NCI-H1436 treated with DMSO at 0.1 percent for 48 hours (cell line): ENCODE results near the gene ZNF141.
"Not testable (repeated sequence)": the region's sequence is repeated elsewhere in the genome, so short reads cannot be mapped to it uniquely, and the experiment has no call there.

Experiments
- DNase-seq: peaks from one replicate; lab custom pipeline; 2025; lab: John Stamatoyannopoulos, UW

The ZNF141 gene

DNA sequence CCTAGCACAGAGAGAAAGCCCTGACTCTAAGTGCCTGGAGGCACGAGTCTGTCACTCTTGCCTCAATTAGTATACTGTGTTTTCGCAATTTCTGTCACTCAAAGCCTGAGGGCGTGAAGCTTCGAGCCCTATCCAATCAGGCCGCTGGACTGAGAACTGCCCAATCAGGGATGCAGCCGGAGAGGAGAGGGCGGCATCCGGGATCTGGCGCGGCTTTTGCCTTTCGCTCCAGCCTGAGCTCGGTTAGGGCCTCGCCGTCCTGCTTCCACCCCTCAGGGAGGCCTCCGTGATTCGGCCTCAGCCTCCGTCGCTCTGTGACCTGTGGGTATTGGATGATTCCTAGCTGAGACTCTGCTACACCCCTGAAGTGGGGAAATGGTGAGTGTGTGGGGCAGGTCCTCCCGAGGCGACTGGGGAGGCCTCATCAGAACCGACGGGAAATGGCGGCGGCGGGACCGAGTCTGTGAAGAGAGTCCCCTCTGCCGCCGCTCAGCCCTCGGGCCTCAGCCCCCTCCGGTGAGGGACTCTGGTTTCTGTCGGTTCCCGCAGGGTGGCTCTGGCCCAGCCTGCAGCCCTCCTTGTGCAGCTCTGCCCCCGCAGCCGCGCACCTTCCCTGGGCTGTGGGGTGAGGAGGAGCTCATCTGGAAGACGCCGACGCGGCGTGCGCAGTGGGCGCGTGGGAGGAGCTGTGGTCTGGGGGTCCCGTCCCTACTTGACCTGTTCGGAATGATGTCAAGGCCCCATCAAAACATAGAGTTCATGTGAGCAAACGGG is 48.5 kb downstream of the ZNF141 start:
- DNase-seq: no peak

DNA sequence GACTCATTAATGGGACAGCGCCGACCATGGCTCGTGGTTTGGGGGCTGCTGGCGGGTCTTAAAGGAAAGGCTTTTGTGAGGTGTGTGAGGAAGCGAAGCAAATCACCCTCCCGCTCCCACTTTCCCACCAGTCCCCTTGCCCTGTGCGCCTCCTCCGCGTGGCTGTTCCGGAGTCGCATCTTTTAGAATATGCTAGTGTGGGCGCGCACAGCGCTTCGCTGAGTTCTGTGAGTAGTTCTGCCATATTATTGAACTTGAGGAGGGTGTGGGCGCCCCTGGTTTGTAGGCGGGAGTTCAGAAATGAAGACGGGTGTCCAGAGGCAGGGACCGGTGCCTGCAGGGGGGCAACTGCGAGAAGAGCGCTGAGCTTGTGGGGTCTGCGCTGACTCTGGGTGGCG is 49.1 kb downstream of the ZNF141 start:
- no peak for DNase-seq

DNA sequence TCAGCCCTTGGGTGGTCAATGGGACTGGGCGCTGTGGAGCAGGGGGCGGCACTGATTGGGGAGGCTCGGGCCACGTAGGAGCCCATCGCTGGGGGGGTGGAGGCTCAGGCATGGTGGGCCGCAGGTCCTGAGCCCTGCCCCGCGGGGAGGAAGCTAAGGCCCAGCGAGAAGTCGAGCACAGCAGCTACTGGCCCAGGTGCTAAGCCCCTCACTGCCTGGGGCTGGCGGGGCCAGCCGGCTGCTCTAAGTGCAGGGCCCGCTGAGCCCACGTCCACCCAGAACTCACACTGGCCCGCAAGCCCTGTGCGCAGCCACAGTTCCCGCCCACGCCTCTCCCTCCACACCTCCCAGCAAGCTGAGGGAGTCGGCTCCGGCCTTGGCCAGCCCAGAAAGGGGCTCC is 66.4 kb downstream of the ZNF141 start:
- DNase-seq: no peak

DNA sequence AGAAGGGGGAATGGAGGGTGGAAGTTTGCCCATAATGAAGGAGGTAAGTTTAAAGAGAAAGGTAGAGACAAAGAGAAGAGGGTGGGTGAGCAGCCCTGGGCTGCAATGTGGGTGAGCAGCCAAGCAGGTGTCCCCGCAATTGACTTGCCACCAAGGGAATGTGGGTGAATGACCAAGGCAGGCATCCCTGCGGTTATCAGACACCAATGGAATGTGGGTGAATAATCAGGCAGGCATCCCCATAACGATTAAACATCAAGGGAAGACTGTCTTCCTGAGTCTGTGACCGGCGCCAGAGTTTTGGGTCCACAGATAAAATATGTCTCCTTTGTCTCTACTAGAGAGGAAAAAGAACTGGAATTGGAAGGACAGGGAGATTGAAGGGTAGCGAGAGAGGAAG is 70.7 kb downstream of the ZNF141 start:
- not testable (repeated sequence) for DNase-seq

DNA sequence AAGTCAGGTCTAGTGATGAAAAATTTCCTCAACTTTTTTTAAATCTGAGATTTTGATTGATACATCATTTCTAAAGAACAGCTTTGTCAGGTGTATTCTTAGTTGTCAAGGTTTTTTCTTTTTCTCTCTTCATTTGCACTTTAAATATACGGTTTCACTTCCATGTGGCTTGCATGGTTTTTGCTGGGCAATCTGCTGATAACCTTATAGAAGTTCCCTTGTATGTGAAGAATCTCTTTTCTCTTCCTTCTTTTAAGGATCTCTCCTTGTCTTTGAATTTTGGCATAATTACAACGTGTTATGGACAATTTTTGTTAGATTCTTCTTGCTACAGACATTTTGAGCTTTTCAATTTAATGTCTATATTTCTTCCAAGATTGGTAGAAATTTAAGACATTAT is 85.0 kb downstream of the ZNF141 start:
- DNase-seq: no peak
